Effector memory CD8-positive, alpha-beta T cell (primary cell): ENCODE data around the gene METTL23.

Source experiments
- ATAC-seq: fragments of 150-1000 bp; cut with Tn5 transposase; replicated peaks from 2 replicates; pipeline ENCODE4 v1.10.0; 2021; ENCODE audit warnings: mild to moderate bottlenecking, moderate library complexity
- DNase-seq, 3 experiments: peaks; one replicate each; pipeline ENCODE4 v3.0.0; 2021
- H3K27ac Mint-ChIP-seq, 2 donors: one replicate each; pipeline ENCODE4 v1.8.0; 2022; ENCODE audit warnings: mild to moderate bottlenecking in 2 of 2, mixed read lengths in 2 of 2, moderate library complexity in 2 of 2
- H3K27me3 Mint-ChIP-seq, 2 donors: one replicate each; pipeline ENCODE4 v1.8.0; 2022; ENCODE audit warnings: mixed read lengths in 2 of 2
- H3K36me3 Mint-ChIP-seq: one replicate; pipeline ENCODE4 v1.8.0; 2022; ENCODE audit warnings: mild to moderate bottlenecking, moderate library complexity, mixed read lengths; ENCODE audit not compliant: insufficient read depth
- H3K4me1 Mint-ChIP-seq, 2 donors: one replicate each; pipeline ENCODE4 v1.8.0; 2022; ENCODE audit warnings: low read depth in 2 of 2, mixed read lengths in 2 of 2
- H3K4me3 Mint-ChIP-seq, 2 donors: one replicate each; pipeline ENCODE4 v1.8.0; 2022; ENCODE audit warnings: mild to moderate bottlenecking in 2 of 2, mixed read lengths in 2 of 2, moderate library complexity in 2 of 2
- H3K9me3 Mint-ChIP-seq, 2 donors: one replicate each; pipeline ENCODE4 v1.8.0; 2022; ENCODE audit warnings: mixed read lengths in 2 of 2

The METTL23 gene

DNA sequence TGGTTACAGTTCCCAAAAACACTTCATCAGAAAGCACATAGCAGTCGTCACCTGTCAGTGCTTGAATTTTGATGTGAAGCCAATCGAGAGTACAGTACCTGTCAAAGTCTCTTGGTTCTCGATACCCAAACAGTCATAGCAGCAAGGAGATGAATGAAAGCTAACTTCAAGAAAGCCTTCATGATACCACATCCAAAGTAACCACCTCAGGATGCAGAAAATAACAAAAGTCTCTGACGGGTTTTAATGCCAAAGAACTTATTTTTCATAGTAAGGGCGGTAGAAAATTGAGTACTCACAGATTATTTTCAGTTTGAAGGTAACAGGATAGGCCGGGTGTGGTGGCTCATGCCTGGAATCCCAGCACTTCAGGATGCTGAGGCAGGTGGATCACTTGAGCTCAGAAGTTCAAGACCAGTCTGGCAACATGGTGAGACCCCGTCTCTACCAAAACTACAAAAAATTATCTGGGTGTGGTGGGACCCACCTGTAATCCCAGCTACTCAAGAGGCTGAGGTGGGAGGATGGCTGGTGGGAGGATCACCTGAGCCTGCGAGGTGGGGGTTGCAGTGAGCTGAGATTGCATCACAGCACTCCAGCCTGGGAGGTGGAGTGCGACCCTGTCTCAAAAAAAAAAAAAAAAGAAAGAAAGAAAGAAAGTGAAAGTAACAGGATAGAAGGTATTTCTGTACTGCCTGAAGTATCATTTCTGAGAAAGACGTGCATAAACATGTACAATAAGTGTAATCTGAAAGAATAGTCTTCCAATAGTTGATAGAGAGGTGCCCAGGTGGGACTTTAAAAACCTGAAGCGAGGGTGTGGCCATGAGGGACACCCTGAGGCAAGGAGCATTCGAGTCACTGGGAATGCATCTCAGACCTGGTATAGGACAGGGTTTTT is 26.7 kb downstream of the METTL23 start:
- ATAC-seq (peak; percentile 62), DNase-seq (no peak)
- H3K4me1 Mint-ChIP-seq = peaks cover 10 to 17% of the 10 kb centered on the region in 2 donors
- no peaks in the 10 kb centered on the region for H3K27me3 Mint-ChIP-seq
- H3K9me3 Mint-ChIP-seq = no peaks in the 10 kb centered on the region
- peak overlapping the region; percentile 93 to 94 for H3K4me3 Mint-ChIP-seq
- H3K36me3 Mint-ChIP-seq = peaks cover 24% of the 10 kb centered on the region
- peak overlapping the region; percentile 94 to 99 for H3K27ac Mint-ChIP-seq

DNA sequence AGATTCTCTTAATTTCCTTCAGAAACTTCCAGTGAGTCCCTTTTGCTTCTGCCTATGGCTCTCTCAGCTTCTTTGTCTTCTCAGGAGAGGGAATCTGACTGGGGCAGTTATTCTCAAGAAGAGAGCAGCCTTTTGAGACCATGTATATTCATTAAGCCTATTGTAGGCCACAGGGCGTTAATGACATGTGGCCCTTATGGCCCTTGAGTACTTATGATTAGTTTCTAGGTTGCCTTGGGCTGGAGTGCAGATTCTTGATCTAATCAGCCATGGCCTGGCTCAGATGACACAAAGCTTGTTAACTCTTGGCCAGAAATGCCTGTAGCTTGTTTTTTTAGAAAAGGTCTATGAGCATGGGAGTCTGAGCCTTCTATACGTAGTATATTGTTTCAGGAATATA is 28.6 kb downstream of the METTL23 start:
- Mint-ChIP-seq H3K36me3 (peaks cover 10% of the 10 kb centered on the region), H3K9me3 (no peaks in the 10 kb centered on the region), H3K27me3 (no peaks in the 10 kb centered on the region), H3K27ac (no peak overlapping the region), H3K4me1 (peaks cover 10 to 17% of the 10 kb centered on the region in 2 donors), H3K4me3 (no peak overlapping the region)
- DNase-seq (no peak), ATAC-seq (no peak)

DNA sequence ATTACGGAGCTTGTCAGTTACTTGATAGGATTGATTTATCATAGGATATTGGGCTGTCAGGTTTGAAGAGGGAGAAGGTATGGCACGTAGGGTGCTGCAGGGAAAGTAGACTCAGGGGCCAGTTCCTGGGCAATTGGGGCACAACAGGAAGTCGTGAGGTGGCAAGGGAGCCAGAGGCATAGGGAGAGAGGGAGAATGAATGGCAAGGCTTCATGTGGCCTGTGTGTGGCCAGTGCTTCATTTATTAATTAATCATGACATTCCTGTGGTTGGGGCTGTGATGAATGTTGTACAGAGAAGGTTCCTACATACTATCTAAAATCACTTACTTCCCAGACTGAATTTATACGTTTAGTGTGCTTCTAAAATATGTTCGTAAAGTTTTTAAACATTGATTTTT is 30.6 kb downstream of the METTL23 start:
- Mint-ChIP-seq H3K36me3 (peaks cover 10% of the 10 kb centered on the region), H3K4me3 (no peak overlapping the region), H3K9me3 (no peaks in the 10 kb centered on the region), H3K4me1 (peaks cover 8 to 13% of the 10 kb centered on the region in 2 donors), H3K27ac (peak overlapping the region in 1 of 2 donors; percentile 2), H3K27me3 (no peaks in the 10 kb centered on the region)
- DNase-seq (no peak), ATAC-seq (no peak)

DNA sequence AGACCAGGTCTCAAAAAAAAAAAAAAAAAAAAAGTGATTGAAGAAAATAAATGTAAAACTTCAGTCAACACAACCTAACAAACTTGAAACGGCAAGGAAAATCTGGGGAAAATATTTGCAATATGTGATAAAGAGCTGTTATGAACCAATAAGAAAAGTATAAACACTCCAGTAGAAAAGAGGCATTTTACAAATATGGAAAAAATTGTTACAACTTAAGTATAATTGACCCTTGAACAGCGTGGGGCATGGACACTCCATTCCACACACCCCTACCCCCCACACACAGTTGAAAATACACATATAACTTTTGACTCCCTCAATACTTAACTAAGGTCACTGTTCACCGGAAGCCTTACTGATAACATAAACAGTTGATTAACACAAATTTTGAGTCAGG is 31.9 kb downstream of the METTL23 start:
- peaks cover 6% of the 10 kb centered on the region for H3K36me3 Mint-ChIP-seq
- no peaks in the 10 kb centered on the region for H3K27me3 Mint-ChIP-seq
- no peak for DNase-seq
- ATAC-seq = no peak
- no peak overlapping the region for H3K4me3 Mint-ChIP-seq
- no peak overlapping the region for H3K27ac Mint-ChIP-seq
- H3K9me3 Mint-ChIP-seq = no peaks in the 10 kb centered on the region
- peaks cover under 1 to 1% of the 10 kb centered on the region in 2 donors for H3K4me1 Mint-ChIP-seq

DNA sequence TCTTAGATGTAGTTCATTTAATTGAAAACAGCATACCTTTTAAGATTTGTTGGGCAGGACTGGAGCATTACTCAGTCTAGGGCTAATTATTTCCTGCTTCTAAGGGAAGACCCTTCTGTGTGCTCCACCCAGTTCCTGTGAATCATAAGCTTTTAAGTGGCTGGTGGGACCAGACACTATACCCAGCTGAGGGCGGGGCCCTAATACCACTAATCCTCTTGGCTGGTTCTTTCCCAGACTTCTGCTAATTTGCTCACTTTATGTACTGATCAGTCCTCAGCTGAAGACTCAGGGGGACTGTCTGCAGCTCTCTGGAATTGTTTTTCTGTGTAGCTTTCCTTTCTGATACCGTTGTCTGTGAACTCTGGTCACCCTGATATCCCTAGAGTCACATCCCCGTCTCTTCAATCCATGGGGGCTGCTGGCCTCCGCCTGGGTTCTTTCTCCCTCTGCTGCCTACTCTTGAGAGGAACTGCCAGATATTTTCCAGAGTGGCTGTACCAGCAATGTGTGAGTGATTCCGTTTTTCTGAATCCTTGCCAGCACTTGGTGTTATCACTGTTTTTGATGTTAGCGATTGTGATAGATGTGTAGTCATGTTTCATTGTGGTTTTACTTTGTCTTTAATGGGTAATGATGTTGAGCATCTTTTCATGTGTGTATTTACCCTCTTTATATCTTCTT is 46.3 kb downstream of the METTL23 start:
- Mint-ChIP-seq H3K9me3 (no peaks in the 10 kb centered on the region), H3K4me3 (peak overlapping the region; percentile 77 to 83), H3K27ac (peak overlapping the region; percentile 96 to 98), H3K36me3 (peaks cover 50% of the 10 kb centered on the region), H3K27me3 (no peaks in the 10 kb centered on the region), H3K4me1 (peaks cover 19 to 20% of the 10 kb centered on the region in 2 donors)
- DNase-seq (peak; percentile 15 to 38 (median 26)), ATAC-seq (peak; percentile 92)

DNA sequence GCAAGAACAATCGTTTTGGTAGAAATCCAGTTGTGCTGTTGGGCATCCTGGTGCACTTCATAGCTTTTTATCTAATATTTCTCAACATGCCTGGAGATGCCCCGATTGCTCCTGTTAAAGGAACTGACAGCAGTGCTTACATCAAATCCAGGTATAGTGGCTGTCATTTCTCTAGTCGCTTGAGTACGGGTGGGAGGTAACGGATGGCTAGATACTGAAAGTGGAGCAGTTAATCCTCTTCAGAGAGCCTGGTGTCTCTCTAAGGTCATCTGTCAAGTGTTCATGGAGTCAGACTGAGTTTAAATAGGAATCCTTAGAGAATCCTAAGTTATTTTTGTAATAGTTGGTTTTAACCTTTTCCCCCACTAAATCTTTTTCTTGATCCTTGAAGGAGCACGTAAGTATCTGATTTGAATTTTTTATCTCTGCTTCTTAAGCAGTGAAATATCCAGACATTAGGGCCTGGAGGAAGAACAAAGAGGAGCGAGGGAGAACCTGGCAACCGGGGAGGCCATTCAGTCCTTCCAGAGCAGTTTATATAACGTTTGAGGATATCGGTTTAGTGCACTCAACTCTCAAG is 48.5 kb downstream of the METTL23 start:
- no peaks in the 10 kb centered on the region for H3K9me3 Mint-ChIP-seq
- peaks cover 19 to 20% of the 10 kb centered on the region in 2 donors for H3K4me1 Mint-ChIP-seq
- ATAC-seq (no peak), DNase-seq (no peak)
- H3K27ac Mint-ChIP-seq = peak overlapping the region in 1 of 2 donors; percentile 49
- no peak overlapping the region for H3K4me3 Mint-ChIP-seq
- peaks cover 55% of the 10 kb centered on the region for H3K36me3 Mint-ChIP-seq
- no peaks in the 10 kb centered on the region for H3K27me3 Mint-ChIP-seq

DNA sequence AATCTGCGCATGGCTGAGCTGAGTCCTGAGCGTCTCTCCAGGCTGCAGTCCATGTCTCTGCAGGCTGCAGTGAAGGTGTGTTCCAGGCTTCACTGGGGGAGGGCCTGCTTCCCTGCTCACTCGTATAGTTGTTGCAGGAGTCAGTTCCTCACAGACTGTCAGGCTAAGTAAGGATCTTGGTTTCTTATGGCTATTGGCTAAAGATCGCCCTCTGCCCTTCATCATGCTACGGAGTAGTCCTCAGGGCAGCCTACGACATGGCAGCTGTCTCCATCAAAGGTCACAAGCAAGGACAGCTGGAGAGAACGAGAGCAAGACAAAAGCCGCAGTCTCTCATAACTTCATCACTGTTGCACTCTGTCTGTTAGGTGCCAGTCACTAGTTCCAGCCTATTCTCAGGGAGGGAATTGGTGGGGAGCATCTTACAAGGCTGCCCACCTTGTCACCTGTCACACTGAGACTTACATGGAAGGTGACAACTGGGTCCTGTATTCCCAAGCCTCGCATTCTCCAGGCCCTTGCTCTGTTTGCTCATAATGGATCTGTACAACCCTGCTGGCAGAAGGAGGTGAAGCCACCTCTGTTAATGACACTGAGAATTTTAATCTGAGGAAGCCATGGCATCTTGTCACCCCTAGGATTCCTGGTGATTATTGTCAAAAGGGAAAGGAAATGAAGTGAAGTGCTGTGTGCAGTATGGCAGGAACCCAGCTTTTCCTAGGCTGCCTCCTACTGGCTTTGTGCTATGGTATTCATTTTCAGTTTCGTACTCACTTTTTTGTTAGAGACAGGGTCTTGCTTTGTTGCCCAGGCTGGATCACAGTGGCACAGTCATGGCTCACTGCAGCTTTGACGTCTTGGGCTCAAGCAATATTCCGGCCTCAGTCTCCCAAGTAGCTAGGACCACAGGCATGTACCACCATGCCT is 54.7 kb downstream of the METTL23 start:
- peaks cover 26% of the 10 kb centered on the region for H3K36me3 Mint-ChIP-seq
- H3K9me3 Mint-ChIP-seq = no peaks in the 10 kb centered on the region
- no peaks in the 10 kb centered on the region for H3K27me3 Mint-ChIP-seq
- H3K4me1 Mint-ChIP-seq = no peaks in the 10 kb centered on the region
- no peak for DNase-seq
- H3K4me3 Mint-ChIP-seq = no peak overlapping the region
- ATAC-seq = no peak
- H3K27ac Mint-ChIP-seq = peak overlapping the region in 1 of 2 donors; percentile 52

DNA sequence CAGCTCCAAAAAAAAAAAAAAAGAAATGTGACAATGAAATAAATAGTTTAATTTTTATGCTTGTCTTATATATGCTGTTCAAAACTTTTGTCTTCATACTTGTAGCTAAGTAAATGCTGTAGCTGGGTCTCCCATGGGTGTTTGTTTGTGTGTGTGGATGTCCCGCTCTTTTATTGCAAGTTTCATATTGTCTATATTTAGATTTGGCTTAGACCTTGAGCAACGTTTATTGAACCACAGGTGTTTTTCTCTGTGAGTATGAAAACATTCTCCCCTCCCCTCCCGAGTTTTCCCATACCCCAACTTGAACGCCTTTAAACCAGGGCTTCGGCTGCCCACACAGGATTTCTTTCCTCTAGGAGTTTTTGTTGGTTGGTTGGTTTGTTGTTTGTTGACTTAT is 56.5 kb downstream of the METTL23 start:
- H3K9me3 Mint-ChIP-seq = no peaks in the 10 kb centered on the region
- H3K36me3 Mint-ChIP-seq = peaks cover 17% of the 10 kb centered on the region
- H3K27ac Mint-ChIP-seq = no peak overlapping the region
- ATAC-seq (no peak), DNase-seq (no peak)
- H3K4me1 Mint-ChIP-seq = no peaks in the 10 kb centered on the region
- H3K27me3 Mint-ChIP-seq = no peaks in the 10 kb centered on the region
- no peak overlapping the region for H3K4me3 Mint-ChIP-seq
